ENCODE results near the gene SSX4B. TPM values are rescaled to one million over a fixed set of nuclear protein-coding genes. Genes with fewer than 3 reads are reported as not detected.
"Not testable (repeated sequence)": the region's sequence is repeated elsewhere in the genome, so short reads cannot be mapped to it uniquely, and the experiment has no call there.

Gene SSX4B
- not detected for total RNA-seq

- ATAC-seq, result not testable (repeated sequence)
Observed at GRCh38 chrX:48411860-48412259, at the start of gene SSX4B. Gene SSX4B (minus strand): TSS chrX:48411960. CDS start chrX:48411372, 588 bp downstream.

DNA sequence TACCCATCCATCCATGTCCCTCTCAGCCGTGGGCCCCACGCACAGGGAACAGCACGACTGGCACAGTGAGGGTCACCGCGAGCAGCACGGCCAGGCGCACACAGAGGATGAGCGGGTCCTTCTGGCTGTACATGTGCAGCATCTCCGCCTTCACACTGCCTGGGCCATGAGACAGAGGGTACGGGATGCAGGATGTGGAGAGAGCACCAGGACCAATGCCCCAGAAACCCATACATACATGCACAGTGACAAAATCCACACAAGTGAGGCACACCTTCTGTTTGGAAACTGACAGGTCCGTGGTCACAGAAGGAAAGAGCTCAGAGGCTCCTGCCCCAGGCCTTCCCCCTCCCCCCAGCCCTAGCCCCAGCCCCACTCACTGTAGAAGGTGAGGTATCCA is 48.8 kb upstream of the SSX4B start:
- ATAC-seq, result no peak
- DNase-seq (ENCODE audit: low spot score), result no peak

More at GRCh38 chrX:48411860-48412259, at the start of gene SSX4B:
- DNase-seq (ENCODE audit: low spot score), result not testable (repeated sequence)

- DNase-seq (ENCODE audit: low spot score), result no peak
- no peak for ATAC-seq
Observed at GRCh38 chrX:48460031-48460430, 48.3 kb upstream of the SSX4B start.

- DNase-seq (ENCODE audit: low spot score) (no peak), ATAC-seq (no peak)
Observed at GRCh38 chrX:48459483-48459882, 47.7 kb upstream of the SSX4B start.

DNA sequence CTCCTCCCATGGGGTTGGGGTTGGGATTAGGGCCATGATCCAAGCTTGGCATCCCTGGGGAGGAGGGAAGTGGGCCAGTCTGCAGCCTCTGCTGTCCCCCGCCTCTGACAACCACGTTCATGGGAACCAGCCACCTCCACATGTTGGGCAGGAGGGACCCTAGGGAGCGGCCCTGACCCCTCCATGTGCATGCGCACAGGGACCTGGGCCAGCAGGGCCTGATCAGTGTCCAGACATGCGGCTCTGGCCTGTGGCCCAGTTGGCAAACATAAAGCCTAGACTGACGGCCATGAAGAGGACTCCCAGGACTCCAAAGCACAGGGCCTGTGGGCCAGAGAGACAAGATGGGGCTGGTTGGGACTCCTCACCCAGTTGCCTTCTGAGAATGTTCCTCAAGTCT is 47.0 kb upstream of the SSX4B start:
- DNase-seq (ENCODE audit: low spot score), result no peak
- ATAC-seq, result peak; percentile 70

- DNase-seq (ENCODE audit: low spot score) (no peak), ATAC-seq (no peak)
Observed at GRCh38 chrX:48456628-48457331, 45.0 kb upstream of the SSX4B start.

DNA sequence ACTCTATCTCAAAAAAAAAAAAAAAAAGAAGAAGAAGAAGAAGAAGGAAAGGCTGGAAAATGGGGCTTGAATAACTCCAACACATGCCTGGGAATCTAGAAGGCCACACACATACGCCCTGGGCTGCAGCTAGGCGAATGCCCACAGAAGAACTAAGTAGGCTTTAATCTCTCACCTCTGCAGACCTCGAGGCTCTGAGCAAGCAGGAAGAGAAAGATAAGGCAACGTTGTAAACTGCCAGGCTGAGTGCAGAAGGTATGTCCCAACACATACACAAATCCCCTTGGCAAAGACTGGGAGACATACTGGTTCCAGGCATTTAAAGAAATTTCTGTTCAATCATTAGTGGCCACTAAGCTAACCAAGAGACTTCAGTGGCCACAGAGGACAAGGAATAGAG is 39.9 kb upstream of the SSX4B start:
- no peak for ATAC-seq
- no peak for DNase-seq (ENCODE audit: low spot score)

DNA sequence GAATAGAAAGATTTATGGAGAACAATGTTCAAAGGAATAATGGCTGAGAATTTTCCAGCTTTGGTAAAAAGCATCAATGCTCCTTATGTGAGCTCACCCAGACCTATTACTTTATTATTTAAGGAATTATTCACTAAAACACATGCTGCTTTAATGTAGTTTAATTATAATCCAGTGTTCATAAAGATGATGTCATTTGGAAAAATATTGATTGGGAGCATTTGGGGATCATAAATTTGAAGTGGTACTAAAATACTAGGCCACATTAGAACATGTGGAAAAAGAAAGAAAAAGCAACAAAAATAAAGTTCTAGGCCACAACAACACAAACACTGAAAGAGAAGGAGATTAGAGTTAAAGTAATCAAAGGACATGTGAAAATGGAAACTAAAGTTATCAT is 38.3 kb upstream of the SSX4B start:
- no peak for ATAC-seq
- DNase-seq (ENCODE audit: low spot score), result no peak

GRCh38 chrX:48447201-48447600 is 35.4 kb upstream of the SSX4B start:
- not testable (repeated sequence) for DNase-seq (ENCODE audit: low spot score); ATAC-seq

DNA sequence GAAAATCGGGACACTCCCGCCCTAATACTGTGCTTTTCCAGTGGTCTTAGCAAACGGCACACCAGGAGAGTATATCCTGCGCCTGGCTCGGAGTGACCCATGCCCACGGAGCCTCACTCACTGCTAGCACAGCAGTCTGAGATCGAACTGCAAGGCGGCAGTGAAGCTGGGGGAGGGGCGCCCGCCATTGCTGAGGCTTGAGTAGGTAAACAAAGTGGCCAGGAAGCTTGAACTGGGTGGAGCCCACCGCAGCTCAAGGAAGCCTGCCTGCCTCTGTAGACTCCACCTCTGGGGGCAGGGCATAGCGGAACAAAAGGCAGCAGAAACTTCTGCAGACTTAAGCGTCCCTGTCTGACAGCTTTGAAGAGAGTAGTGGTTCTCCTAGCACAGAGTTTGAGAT is 22.0 kb upstream of the SSX4B start:
- ATAC-seq; DNase-seq (ENCODE audit: low spot score): not testable (repeated sequence)

DNA sequence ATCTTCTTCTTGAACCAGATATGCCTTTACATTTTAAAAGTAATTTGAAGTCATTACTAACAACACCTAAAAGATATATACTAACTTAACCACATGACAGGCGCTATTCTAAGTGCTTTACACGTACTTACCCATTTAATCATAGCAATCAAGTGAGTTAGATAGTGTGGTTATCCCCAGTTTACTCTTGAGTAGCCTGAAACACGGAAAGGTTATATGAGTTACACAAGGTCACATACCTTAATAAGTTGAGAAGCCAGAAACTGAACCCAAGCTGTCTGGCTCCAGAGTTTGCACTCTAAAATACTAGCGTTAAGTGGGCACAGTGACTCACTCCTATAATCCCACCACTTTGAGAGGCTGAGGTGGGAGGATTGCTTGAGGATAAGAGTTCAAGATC is 18.4 kb upstream of the SSX4B start:
- DNase-seq (ENCODE audit: low spot score); ATAC-seq: not testable (repeated sequence)

DNA sequence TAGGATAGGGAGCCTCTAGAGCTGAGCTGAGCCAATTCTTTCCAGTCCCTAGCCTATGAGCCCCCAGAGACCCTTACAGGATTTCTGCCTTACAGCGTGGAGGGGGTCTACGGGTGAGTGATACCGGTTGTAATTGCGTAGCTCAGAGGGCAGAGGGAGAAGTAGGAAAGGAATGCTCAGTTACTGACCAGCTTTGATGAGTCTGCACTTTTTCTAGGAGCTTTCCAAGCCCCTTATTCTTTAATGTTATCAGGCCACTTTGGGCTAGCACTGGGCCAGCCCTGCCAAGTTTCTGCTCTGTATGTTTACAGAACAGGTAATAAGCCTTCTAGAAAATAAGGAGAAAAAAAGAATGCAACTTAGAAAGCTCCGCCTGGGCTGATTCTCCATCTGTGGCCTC is 17.8 kb upstream of the SSX4B start:
- ATAC-seq; DNase-seq (ENCODE audit: low spot score): not testable (repeated sequence)

DNA sequence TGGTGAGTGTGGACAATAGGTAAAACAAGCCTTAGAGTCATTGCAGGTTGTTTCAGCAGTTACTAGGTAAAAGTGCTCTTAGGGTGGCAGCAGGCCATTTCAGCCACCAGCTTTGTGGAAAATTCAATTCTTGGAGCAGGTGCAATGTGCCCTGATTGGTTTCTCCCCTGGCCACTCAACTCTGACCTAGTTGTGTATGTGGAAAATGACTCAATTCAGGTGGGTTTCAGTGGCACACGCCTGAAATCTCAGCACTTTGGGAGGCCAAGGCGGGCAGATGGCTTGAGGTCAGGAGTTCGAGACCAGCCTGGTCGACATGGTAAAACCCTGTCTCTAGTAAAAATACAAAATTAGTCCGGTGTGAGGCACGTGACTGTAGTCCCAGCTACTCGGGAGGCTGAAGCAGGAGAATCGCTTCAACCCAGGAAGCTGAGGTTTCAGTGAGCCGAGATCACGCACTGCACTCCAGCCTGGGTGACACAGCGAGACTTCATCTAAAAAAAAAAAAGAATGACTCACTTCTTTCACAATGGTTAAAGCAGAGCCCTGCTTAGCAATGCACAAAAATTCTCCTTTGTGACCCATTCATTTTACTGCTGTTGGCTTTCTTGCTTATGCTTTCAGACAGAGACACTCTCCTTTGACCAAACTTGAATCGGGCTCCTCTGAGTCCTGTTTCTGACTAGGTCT is 15.4 kb upstream of the SSX4B start:
- not testable (repeated sequence) for DNase-seq (ENCODE audit: low spot score); ATAC-seq

GRCh38 chrX:48397825-48398224 is 13.9 kb downstream of the SSX4B start:
- DNase-seq (ENCODE audit: low spot score); ATAC-seq: not testable (repeated sequence)

GRCh38 chrX:48396931-48397330 is 14.8 kb downstream of the SSX4B start:
- not testable (repeated sequence) for ATAC-seq; DNase-seq (ENCODE audit: low spot score)

GRCh38 chrX:48383239-48383638 is 28.5 kb downstream of the SSX4B start, which contains the start of gene SSX4:
Gene SSX4 (plus strand): TSS chrX:48383539. CDS start chrX:48384054, 515 bp downstream.
- not testable (repeated sequence) for DNase-seq (ENCODE audit: low spot score); ATAC-seq

GRCh38 chrX:48370408-48370807 is 41.4 kb downstream of the SSX4B start:
- ATAC-seq; DNase-seq (ENCODE audit: low spot score): not testable (repeated sequence)

GRCh38 chrX:48367717-48368408 is 43.9 kb downstream of the SSX4B start:
- not testable (repeated sequence) for DNase-seq (ENCODE audit: low spot score); ATAC-seq

- DNase-seq (ENCODE audit: low spot score), result not testable (repeated sequence)
Observed at GRCh38 chrX:48359281-48359680, 52.5 kb downstream of the SSX4B start.

DNA sequence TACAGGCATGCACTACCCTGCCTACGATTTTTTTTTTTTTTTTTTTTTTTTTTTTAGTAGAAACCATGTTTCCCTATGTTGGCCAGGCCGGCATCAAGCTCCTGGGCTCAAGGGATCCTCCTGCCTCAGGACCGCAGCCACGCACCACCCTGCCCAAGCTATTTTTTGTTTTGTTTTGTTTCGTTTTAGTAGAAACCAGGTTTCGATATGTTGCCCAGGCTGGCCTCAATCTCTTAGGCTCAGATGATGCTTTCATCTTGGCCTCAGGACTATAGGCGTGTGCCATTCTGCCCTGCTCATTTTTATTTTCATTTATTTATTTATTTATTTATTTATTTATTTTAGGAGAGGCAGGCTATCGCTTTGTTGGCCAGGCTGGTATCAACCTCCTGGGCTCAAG is 54.1 kb downstream of the SSX4B start:
- ATAC-seq (no peak), DNase-seq (ENCODE audit: low spot score) (no peak)

More at GRCh38 chrX:48359281-48359680, 52.5 kb downstream of the SSX4B start:
- not testable (repeated sequence) for ATAC-seq

Data from left lobe of liver (tissue), 2 donors.